HL-60 (cell line): ENCODE measurements around the gene ATP8A2.

ENCODE experiments used
- DNase-seq, 2 experiments: peaks; one replicate each; pipeline ENCODE4 v3.0.0-alpha.2; 2010 to 2020; ENCODE audit warnings: low read depth in 1 of 2, low spot score in 1 of 2
- H3K27ac ChIP-seq: fragments of 250-450 bp; sonication (Bioruptor Pico); replicated peaks from 2 replicates; pipeline ENCODE4 v1.5.1; 2020; ENCODE audit warnings: mild to moderate bottlenecking, moderate library complexity
- H3K27me3 ChIP-seq: fragments of 250-450 bp; sonication (Bioruptor Pico); 2 replicates; pipeline ENCODE4 v1.5.1; 2021; ENCODE audit warnings: mild to moderate bottlenecking, moderate library complexity; ENCODE audit not compliant: insufficient read depth, poor library complexity, severe bottlenecking
- H3K4me3 ChIP-seq: replicated peaks from 2 replicates; pipeline ENCODE4 v1.5.1; 2011; ENCODE audit warnings: mild to moderate bottlenecking, control low read depth, low read length; ENCODE audit not compliant: insufficient read depth
- GABPA ChIP-seq: IDR thresholded peaks from 2 replicates; pipeline ENCODE4 v1.6.1; 2012; ENCODE audit warnings: low read depth
- POLR2AphosphoS5 ChIP-seq: IDR thresholded peaks from 2 replicates; pipeline ENCODE4 v1.6.1; 2012; ENCODE audit warnings: low read depth
- SPI1 ChIP-seq: IDR thresholded peaks from 2 replicates; pipeline ENCODE4 v1.6.1; 2012; ENCODE audit warnings: low read depth, mild to moderate bottlenecking, borderline replicate concordance
- TF ChIP-seq, protein P1 (sequence below): IDR thresholded peaks from one replicate; pipeline ENCODE4 v1.5.1; 2011; ENCODE audit warnings: low read length, control low read depth, inconsistent platforms; ENCODE audit not compliant: insufficient read depth
- TF ChIP-seq, protein P2 (sequence below): IDR thresholded peaks from 2 replicates; pipeline ENCODE4 v1.6.1; 2012; ENCODE audit warnings: low read depth; ENCODE audit not compliant: insufficient replicate concordance

Gene ATP8A2

DNA sequence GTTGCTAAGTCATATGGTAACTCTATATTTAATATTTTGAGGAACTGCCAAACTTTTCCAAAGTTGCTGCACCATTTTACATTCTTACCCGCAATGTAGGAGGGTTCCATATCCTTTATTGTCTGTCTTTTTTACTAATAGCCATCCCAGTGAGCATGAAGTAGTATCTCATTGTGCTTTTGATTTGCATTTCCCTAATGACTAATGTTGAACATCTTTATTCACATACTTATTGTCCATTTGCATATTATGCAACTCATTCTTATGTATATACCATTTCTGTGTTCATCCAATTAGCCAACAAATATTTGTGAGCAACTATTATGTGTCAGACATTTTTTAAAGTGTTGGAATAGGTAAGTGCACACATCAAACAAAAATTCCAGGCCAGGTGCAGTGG lies 20.4 kb upstream of the ATP8A2 start:
- TF ChIP-seq SPI1 (no peak), GABPA (no peak)
- TF ChIP-seq, protein P1, sequence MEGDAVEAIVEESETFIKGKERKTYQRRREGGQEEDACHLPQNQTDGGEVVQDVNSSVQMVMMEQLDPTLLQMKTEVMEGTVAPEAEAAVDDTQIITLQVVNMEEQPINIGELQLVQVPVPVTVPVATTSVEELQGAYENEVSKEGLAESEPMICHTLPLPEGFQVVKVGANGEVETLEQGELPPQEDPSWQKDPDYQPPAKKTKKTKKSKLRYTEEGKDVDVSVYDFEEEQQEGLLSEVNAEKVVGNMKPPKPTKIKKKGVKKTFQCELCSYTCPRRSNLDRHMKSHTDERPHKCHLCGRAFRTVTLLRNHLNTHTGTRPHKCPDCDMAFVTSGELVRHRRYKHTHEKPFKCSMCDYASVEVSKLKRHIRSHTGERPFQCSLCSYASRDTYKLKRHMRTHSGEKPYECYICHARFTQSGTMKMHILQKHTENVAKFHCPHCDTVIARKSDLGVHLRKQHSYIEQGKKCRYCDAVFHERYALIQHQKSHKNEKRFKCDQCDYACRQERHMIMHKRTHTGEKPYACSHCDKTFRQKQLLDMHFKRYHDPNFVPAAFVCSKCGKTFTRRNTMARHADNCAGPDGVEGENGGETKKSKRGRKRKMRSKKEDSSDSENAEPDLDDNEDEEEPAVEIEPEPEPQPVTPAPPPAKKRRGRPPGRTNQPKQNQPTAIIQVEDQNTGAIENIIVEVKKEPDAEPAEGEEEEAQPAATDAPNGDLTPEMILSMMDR, result no peak
- H3K4me3 ChIP-seq, result no peak overlapping the region
- peaks cover 8% of the 10 kb centered on the region for H3K27me3 ChIP-seq
- DNase-seq, result no peak
- no peak overlapping the region for H3K27ac ChIP-seq

DNA sequence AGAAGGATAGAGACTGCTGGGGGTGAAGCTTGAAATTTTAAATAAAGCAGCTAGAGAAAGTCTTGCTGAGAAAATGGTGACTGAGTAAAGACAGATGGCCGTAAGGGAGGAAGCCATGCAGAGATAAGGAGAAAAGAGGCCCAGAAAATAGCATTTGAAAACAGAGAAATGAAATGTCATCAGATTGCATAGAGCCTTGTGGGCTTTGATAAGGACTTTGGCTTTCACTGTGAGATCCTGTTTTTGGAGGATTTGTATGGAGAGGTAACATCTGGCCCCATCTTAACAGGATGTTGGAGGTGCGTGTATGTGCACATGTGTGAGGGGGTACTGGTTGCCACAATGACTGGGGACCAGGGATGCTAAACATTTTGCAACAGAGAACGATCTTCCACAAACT lies 19.5 kb upstream of the ATP8A2 start:
- Histone ChIP-seq H3K27ac (no peak overlapping the region), H3K4me3 (no peak overlapping the region), H3K27me3 (peaks cover 10% of the 10 kb centered on the region)
- no peak for DNase-seq
- TF ChIP-seq POLR2AphosphoS5 (no peak), GABPA (no peak), SPI1 (no peak)
- TF ChIP-seq, protein P1, result no peak
- TF ChIP-seq, protein P2, sequence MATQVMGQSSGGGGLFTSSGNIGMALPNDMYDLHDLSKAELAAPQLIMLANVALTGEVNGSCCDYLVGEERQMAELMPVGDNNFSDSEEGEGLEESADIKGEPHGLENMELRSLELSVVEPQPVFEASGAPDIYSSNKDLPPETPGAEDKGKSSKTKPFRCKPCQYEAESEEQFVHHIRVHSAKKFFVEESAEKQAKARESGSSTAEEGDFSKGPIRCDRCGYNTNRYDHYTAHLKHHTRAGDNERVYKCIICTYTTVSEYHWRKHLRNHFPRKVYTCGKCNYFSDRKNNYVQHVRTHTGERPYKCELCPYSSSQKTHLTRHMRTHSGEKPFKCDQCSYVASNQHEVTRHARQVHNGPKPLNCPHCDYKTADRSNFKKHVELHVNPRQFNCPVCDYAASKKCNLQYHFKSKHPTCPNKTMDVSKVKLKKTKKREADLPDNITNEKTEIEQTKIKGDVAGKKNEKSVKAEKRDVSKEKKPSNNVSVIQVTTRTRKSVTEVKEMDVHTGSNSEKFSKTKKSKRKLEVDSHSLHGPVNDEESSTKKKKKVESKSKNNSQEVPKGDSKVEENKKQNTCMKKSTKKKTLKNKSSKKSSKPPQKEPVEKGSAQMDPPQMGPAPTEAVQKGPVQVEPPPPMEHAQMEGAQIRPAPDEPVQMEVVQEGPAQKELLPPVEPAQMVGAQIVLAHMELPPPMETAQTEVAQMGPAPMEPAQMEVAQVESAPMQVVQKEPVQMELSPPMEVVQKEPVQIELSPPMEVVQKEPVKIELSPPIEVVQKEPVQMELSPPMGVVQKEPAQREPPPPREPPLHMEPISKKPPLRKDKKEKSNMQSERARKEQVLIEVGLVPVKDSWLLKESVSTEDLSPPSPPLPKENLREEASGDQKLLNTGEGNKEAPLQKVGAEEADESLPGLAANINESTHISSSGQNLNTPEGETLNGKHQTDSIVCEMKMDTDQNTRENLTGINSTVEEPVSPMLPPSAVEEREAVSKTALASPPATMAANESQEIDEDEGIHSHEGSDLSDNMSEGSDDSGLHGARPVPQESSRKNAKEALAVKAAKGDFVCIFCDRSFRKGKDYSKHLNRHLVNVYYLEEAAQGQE, result no peak

DNA sequence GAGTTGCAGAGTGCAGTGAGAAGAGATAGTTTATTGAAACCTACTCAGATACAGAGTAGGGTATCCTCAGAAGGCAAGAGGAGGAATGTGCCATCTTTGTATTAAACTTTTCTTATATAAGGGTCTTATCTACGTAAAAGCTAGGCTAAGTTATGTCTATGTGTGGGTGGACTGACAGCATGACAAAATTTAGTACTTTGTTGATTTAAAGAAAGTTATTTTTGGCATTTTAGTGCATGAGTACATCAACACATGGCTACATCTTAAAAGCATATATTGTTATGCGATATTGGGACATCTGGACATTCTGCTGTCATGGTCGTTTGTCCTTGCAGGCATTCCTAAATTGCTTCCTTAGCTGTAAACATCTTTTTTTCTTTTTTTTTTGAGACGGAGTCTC lies 19.0 kb upstream of the ATP8A2 start:
- no peak overlapping the region for H3K4me3 ChIP-seq
- H3K27me3 ChIP-seq, result peaks cover 10% of the 10 kb centered on the region
- TF ChIP-seq, protein P2, result no peak
- no peak for TF ChIP-seq GABPA
- TF ChIP-seq POLR2AphosphoS5, result no peak
- TF ChIP-seq, protein P1, result no peak
- TF ChIP-seq SPI1, result no peak
- no peak overlapping the region for H3K27ac ChIP-seq
- DNase-seq, result no peak

DNA sequence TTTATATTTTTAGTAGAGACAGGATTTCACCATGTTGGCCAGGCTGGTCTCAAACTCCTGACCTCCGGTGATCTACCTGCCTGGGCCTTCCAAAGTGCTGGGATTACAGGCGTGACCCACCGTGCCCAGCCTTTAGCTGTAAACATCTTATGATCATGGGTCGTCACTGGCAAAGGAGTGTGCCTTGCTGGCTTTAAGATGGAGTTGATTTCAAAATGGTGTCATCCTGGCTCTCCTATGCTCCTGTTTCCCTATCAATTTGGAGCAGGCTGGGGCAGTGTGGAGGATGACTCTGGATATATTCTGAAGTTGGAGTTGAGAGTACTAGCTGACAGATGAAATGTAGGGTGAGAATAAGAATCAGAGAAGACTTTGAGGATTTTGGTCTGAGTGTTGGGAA lies 18.4 kb upstream of the ATP8A2 start:
- DNase-seq, result no peak
- TF ChIP-seq GABPA (no peak), SPI1 (no peak), POLR2AphosphoS5 (no peak)
- TF ChIP-seq, protein P2, result no peak
- TF ChIP-seq, protein P1, result no peak
- Histone ChIP-seq H3K27me3 (peaks cover 10% of the 10 kb centered on the region), H3K4me3 (no peak overlapping the region), H3K27ac (no peak overlapping the region)
